Lung (tissue), 12 donors: ENCODE data around the gene PRKAR1B. TPM values are rescaled to one million over a fixed set of nuclear protein-coding genes. Genes with fewer than 3 reads are reported as not detected.

ENCODE experiments used
- ATAC-seq: fragments of 200-7000 bp; cut with Tn5 transposase; one replicate; pipeline ENCODE4 v1.9.1; 2020; ENCODE audit warnings: moderate number of reproducible peaks; ENCODE audit not compliant: insufficient read depth, low FRiP score
- DNase-seq, 3 donors: peaks; one replicate each; pipeline ENCODE4 v3.0.0-alpha.2; 2013 to 2017
- H3K27ac ChIP-seq, 2 donors: one replicate each; pipeline ENCODE4 v1.5.1; 2013; ENCODE audit warnings: mild to moderate bottlenecking in 2 of 2, moderate library complexity in 2 of 2, control low read depth in 1 of 2, inconsistent platforms in 1 of 2, low read depth in 1 of 2, low read length in 1 of 2
- H3K27me3 ChIP-seq, 3 donors: one replicate each; pipeline ENCODE4 v1.5.1; 2013; ENCODE audit warnings: low read length in 2 of 3; ENCODE audit not compliant: control insufficient read depth in 3 of 3, insufficient read depth in 3 of 3
- H3K36me3 ChIP-seq, 4 donors: one replicate each; pipeline ENCODE4 v1.5.1; 2013; ENCODE audit warnings: low read length in 4 of 4, mild to moderate bottlenecking in 1 of 4, moderate library complexity in 1 of 4; ENCODE audit not compliant: control insufficient read depth in 4 of 4, insufficient read depth in 4 of 4
- H3K4me1 ChIP-seq, 5 donors: one replicate each; pipeline ENCODE4 v1.5.1; 2013; ENCODE audit warnings: low read length in 5 of 5, mild to moderate bottlenecking in 2 of 5, moderate library complexity in 1 of 5; ENCODE audit not compliant: control insufficient read depth in 5 of 5, insufficient read depth in 5 of 5
- H3K4me3 ChIP-seq: one replicate; pipeline ENCODE4 v1.5.1; 2013; ENCODE audit warnings: mild to moderate bottlenecking, control low read depth, moderate library complexity
- H3K9ac ChIP-seq, 2 donors: one replicate each; pipeline ENCODE4 v1.5.1; 2013; ENCODE audit warnings: low read length in 2 of 2, control low read depth in 1 of 2; ENCODE audit not compliant: insufficient read depth in 1 of 2
- H3K9me3 ChIP-seq, 4 donors: one replicate each; pipeline ENCODE4 v1.5.1; 2013; ENCODE audit warnings: low read length in 3 of 4, mild to moderate bottlenecking in 1 of 4, moderate library complexity in 1 of 4; ENCODE audit not compliant: control insufficient read depth in 4 of 4, insufficient read depth in 3 of 4
- CTCF ChIP-seq: IDR thresholded peaks from 2 replicates; pipeline ENCODE4 v1.5.1; 2012; ENCODE audit warnings: mild to moderate bottlenecking; ENCODE audit errors: control extremely low read depth, extremely low read depth
- WGBS, 2 donors: extraction: QIAGEN DNeasy Blood & Tissue Kit; methylation state at CpG; one replicate each; pipeline ENCODE4 v1.1.7; 2013; 5-methylcytosine and 5-hydroxymethylcytosine counted together
- polyA plus RNA-seq, 2 donors: library from polyadenylated mRNA; stranded (reverse); fragments of 200-250 nt; gene quantifications; one replicate each; pipeline ENCODE4 v1.2.1, GENCODE V29; 2013
- total RNA-seq, 2 donors: library from RNA; depleted of rRNA in 1 of 2; stranded (reverse); fragments of >200 nt in 1 of 2; gene quantifications; one replicate each; pipeline ENCODE4 v1.2.1, GENCODE V29; 2014 to 2021
- donor health status: control.
- donor health status: control.
- donor health status: Bipolar disorder and iron deficiency.
- donor health status: healthy.
- donor health status: DM: yes; HTN: yes; CAD: no.

Gene PRKAR1B
- total and polyA plus RNA-seq, 4 donors = 11.3 to 32.0 (median 16.3) TPM

GRCh38 chr7:765383-765782, 38.3 kb upstream of the PRKAR1B start:
- no peak for TF ChIP-seq CTCF
- peaks cover 0 to 3% (median under 1%) of the 10 kb centered on the region in 5 donors for H3K4me1 ChIP-seq
- H3K36me3 ChIP-seq = peaks cover 19 to 47% (median 28%) of the 10 kb centered on the region in 4 donors
- no peaks in the 10 kb centered on the region for H3K9me3 ChIP-seq
- WGBS, 2 donors = 98 to 99% methylated on average over 7 of the region's 7 CpGs
- H3K4me3 ChIP-seq = no peak overlapping the region
- H3K9ac ChIP-seq = no peak overlapping the region
- no peaks in the 10 kb centered on the region for H3K27me3 ChIP-seq
- DNase-seq (no peak), ATAC-seq (no peak)
- H3K27ac ChIP-seq = no peak overlapping the region

- peaks cover 19 to 44% (median 28%) of the 10 kb centered on the region in 4 donors for H3K36me3 ChIP-seq
Observed at GRCh38 chr7:763762-764161, 36.7 kb upstream of the PRKAR1B start.

GRCh38 chr7:762885-763284, 35.8 kb upstream of the PRKAR1B start:
- Histone ChIP-seq H3K27me3 (no peaks in the 10 kb centered on the region), H3K36me3 (peaks cover 19 to 44% (median 27%) of the 10 kb centered on the region in 4 donors), H3K9ac (no peak overlapping the region), H3K27ac (no peak overlapping the region), H3K4me1 (no peaks in the 10 kb centered on the region), H3K9me3 (no peaks in the 10 kb centered on the region), H3K4me3 (no peak overlapping the region)
- no peak for ATAC-seq
- no peak for TF ChIP-seq CTCF
- DNase-seq = no peak
- WGBS, 2 donors = 85 to 86% methylated on average over 5 of the region's 5 CpGs

More at GRCh38 chr7:763762-764161, 36.7 kb upstream of the PRKAR1B start:
- no peak for ATAC-seq
- no peak overlapping the region for H3K27ac ChIP-seq
- TF ChIP-seq CTCF = no peak
- H3K4me3 ChIP-seq = no peak overlapping the region
- no peak overlapping the region for H3K9ac ChIP-seq
- DNase-seq = no peak
- 97 to 99% methylated on average over 19 of the region's 19 CpGs for WGBS, 2 donors
- no peaks in the 10 kb centered on the region for H3K9me3 ChIP-seq
- H3K4me1 ChIP-seq = no peaks in the 10 kb centered on the region
- no peaks in the 10 kb centered on the region for H3K27me3 ChIP-seq

GRCh38 chr7:761631-762030, 34.5 kb upstream of the PRKAR1B start:
- no peak for ATAC-seq
- WGBS, 2 donors = 96 to 98% methylated on average over 11 of the region's 11 CpGs

More at GRCh38 chr7:761631-762030, 34.5 kb upstream of the PRKAR1B start:
- Histone ChIP-seq H3K4me1 (no peaks in the 10 kb centered on the region), H3K4me3 (no peak overlapping the region), H3K36me3 (peaks cover 25 to 52% (median 30%) of the 10 kb centered on the region in 4 donors), H3K9ac (no peak overlapping the region), H3K27ac (no peak overlapping the region), H3K9me3 (no peaks in the 10 kb centered on the region), H3K27me3 (no peaks in the 10 kb centered on the region)
- TF ChIP-seq CTCF = no peak
- no peak for DNase-seq
